GM19467 (cell line): ENCODE measurements around the gene HTRA3.

Experiments
- ATAC-seq: cut with Tn5 transposase; IDR thresholded peaks from one replicate; pipeline ENCODE4 v1.9.1; 2021; ENCODE audit warnings: mild to moderate bottlenecking, moderate library complexity; ENCODE audit not compliant: unreplicated experiment

The HTRA3 gene

DNA sequence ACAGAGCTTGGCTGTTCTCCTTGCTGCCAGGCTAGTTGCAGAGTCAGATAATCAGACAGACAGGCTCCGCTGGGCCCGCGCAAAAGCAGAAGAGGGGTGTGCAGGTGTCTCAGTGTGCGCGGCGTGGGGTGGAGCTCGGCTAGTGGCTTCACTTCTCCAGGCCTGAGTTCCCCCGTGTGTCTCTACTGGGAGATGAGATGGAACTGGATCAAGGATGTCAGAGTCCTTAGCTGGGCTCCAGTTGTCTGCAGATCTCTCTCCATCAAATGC, 21.1 kb downstream of the HTRA3 start:
- ATAC-seq, result no peak

DNA sequence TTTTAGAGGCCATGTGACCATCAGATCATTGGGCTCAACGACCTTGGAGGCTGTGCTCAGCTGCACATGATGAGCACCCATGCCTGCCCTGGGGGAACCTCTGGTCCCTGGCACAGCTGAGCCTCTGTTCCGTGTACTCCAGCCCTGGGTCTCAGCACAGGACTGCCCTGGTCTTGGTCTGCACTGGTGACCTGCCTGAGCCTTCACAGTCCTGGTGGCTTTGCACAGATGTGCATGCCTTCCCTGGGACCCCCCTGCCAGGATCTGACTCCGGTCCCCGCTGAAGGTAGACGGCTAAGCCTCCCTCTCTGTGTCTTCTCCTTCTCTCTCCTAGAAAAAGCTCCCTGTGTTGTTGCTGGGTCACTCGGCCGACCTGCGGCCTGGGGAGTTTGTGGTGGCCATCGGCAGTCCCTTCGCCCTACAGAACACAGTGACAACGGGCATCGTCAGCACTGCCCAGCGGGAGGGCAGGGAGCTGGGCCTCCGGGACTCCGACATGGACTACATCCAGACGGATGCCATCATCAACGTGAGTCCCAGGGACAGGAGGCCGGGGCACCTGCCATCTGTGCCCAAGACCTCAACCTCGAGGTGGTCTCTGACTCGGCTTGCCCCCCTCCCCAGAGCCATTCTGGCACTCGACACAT, 21.6 kb downstream of the HTRA3 start:
- ATAC-seq, result no peak

DNA sequence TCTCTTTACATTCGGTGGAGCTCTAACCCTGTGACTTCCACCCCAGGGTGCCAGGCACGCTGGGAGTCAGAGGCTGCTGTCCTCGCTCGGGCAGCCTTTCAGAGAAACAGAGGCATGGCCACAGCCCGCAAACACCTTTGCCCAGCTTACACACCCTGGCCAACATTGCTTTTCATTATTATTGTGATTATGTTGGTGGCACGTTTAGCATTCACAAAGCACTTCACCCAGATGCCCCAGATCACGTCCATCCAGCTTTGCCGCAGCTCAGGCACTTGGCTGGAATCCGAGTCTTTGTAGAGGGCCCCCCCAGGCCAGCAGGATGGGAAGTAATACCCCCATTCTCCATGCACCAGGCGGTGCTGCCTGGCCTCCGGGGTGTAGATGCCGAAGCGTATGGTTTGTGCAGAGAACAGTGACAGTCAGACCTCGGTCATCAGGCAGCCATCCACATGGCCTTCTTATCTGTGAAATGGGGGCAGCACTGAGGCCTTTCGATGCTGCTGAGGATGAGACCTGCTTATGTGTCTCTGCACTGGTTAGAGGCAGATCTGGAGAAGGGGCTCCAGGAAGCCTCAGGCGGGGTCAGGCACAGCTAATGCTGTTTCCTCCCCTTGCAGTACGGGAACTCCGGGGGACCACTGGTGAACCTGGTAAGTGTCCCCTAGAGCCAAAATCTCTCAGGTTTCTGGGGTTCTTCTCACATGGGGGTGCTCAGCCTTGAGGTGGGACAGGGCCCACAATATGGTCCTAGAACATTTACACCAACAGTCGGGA, 22.3 kb downstream of the HTRA3 start:
- no peak for ATAC-seq

DNA sequence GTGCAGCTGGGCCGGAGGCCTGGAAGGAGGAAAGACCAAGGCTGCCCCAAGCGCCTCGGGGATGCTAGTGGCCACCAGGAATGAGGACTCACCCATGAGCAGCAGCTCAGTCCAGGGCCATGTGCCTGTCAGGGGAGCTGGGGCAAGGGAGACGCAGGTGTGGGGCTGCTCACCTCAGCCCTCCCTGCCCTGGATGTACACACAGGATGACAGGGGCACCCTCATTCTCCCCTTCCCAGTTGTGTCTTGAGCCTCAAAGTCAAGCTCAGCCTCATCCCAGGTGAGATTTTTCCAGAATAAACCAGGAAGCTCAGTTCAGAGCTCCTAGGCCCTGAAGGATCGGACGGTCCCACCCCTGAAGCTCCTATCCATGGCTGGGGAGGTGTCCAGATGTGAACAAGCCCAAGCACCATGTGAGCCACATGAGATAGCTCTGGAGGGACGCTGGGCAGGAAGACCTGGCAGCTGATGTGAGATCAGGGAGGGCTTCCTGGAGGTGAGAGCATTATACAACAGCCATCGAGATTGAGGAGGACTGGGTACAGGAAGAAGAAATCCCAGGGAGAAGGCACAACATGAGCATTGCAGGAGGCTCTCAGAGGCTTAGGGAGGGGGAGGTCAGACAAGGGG, 23.0 kb downstream of the HTRA3 start:
- ATAC-seq, result no peak

DNA sequence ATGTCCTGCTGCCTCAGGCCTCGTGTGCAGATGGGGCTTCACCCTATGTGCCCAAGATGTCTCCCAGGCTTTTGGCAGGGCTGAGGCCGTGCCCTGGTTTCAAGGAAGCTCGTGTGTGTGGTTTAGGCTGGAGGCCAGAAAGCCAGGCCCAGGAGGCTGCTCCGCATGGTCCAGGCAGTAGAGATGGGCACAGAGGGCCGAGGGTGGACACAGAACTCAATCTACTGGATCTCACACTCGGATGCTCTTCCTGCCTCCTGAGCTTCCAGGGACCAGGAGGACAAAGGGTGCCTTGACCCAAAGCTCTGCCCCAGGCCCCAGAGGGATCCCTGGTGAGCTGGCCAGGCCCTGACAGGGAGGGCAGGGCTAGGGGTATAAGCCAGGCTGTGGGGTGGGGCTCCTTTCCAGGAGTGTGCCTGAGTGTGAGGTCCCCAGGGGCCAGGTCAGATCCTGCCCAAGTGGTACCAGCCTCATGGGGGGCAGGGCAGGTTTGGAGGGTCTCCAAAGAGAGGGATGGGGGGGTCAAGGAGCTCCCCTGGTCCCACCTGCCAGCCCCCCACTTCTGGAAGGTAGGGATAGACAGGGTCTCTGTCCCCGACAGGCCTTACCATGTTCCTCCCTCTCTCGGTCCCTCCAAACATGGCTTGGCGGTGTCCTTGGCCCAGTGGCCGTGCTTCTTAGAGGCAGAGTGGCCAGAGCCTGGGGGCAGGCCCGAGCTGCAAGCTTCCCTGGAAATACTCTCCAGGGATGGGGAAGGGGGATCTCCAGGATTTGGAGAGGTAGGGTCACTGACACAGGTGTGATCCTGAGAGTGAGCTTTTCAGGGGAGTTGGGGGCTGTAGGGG, 23.8 kb downstream of the HTRA3 start:
- ATAC-seq, result no peak

DNA sequence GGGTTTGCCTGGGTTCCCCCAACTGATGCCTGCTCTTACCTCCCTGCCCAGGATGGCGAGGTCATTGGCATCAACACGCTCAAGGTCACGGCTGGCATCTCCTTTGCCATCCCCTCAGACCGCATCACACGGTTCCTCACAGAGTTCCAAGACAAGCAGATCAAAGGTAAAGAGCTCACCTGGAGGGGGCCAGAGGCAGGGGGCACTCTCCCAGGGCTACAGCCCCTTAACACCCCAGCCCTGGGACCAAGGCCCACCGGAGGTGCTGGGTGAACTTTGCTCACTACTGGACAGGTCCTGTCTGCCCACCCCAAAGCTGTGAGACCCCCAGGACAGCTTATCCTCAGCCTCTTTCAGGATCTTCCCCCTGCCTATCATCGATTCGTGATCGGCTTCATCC, 24.5 kb downstream of the HTRA3 start:
- ATAC-seq, result no peak

DNA sequence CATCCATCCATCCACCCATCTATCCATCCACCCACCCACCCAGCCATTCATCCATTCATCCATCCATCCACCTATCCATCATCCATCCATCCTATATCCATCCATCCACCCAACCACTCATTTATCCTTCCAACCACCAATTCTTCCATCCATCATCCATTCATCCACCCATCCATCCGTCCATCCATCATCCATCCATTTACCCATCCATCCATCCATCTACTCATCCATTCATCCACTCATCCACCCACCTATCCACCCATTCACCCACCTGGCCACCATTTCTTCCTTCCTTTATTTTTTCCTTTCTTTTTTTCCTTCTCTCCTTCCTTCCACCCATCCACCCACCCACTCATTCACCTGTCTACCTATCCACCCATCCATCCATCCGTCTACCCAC, 25.2 kb downstream of the HTRA3 start:
- ATAC-seq, result no peak

DNA sequence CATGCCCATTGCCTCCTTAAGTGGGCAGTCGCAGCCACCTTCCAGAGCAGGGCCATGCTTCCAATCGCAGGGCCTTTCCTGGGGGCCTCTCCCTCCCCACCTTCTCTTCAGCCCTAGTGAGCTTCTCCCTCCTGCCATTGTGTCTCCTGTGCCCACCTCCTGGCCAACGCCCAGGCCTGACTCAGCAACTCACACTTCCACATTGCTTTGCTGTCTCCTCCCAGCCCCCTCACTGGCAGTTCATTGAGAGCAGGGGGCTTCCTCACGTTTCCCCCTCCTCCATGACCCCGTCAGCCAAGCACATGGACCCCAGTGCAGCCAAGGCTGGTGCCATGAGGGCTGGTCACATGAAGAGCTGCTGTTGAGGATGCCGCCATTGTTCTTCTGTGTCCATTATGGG, 25.9 kb downstream of the HTRA3 start:
- ATAC-seq, result no peak

DNA sequence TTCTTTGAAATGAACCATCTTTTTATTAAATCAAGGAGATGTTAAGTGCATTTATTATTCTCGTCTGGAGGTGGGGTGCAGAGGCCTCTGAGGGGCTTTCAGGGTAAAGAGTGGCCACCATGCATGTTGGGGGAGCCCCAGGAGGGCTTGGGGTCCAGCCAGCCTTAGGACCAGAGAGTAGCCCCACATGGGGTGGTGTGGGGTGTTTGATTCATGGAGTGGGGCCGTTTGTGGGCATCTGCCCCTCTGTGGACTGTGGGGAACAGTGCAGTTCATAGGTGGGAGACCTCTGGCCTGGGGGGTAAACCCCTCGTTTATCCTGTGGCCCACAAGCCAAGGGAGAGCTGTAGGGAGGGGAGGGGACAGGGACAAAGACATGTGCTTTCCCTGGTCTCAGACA, 26.9 kb downstream of the HTRA3 start:
- no peak for ATAC-seq

DNA sequence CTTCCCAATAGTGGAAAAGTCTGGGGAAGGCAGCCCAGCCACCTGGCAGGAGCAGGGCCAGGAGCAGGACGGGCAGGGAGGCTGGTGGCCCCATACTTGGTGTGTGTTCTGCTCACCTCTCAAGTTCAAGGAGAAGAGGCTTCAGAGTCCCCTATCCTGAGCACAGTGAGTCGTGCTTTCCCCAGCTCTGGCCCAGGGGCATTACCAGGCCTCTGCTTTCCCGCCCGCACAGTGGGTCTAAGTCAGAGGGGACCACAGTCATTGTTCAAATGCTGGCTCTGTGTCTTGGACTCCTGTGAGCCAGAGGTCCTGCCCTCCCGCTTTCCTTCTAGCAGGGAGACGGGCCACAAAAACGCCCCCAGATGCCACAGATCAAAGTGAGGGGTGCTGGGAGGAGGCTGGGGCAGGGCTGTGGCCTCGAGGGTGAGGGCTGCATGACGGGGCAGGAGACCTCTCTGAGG, 27.6 kb downstream of the HTRA3 start:
- no peak for ATAC-seq

DNA sequence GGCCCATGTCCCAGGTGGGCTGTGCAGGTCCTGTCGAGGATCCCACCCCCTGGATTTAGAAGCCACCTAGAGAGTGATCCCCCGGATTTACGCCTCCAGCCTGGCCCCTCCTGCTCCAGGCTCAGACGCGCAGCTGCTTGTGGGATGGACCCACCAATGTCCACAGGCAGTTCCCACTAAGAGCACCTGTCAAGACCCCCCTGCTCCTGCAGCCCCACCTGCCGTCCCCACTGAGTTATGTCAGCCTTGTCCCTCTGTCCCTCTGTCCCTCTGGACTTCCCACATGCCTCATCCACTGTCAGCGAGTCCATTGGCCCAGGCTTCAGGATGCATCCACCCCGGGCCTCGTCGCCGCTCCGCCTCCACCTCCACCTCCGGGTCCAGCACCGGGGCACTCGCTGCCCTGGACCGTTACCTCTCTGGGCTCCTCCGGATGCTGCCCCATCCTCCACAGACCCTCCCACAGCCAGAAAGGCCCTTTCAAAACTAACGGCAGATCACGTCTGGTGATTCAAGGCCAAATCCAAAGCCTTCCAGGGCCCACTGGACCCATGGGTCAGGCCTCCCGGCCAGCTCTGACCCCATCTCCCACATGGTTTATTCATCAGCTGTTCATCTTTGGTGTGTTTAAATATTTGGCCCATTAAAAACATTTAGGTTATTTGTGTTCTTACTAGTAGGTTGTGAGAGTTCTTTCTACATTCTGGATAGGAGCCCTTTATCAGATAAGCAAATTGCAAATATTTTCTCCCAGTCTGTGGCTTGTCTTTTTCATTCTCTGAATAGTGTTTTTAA, 28.3 kb downstream of the HTRA3 start:
- no peak for ATAC-seq

DNA sequence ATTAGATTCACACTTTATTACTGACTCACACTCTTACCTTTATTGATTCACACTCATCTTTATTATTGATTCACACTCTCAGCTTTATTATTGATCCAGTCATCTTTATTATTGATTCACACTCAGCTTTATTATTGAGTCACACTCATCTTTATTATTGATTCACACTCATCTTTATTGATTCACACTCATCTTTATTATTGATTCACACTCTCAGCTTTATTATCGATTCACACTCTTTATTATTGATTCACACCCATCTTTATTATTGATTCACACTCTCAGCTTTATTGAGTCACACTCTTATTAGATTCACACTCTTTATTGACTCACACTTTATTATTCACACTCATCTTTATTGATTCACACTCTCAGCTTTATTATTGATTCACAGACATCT, 31.3 kb downstream of the HTRA3 start:
- ATAC-seq, result no peak

DNA sequence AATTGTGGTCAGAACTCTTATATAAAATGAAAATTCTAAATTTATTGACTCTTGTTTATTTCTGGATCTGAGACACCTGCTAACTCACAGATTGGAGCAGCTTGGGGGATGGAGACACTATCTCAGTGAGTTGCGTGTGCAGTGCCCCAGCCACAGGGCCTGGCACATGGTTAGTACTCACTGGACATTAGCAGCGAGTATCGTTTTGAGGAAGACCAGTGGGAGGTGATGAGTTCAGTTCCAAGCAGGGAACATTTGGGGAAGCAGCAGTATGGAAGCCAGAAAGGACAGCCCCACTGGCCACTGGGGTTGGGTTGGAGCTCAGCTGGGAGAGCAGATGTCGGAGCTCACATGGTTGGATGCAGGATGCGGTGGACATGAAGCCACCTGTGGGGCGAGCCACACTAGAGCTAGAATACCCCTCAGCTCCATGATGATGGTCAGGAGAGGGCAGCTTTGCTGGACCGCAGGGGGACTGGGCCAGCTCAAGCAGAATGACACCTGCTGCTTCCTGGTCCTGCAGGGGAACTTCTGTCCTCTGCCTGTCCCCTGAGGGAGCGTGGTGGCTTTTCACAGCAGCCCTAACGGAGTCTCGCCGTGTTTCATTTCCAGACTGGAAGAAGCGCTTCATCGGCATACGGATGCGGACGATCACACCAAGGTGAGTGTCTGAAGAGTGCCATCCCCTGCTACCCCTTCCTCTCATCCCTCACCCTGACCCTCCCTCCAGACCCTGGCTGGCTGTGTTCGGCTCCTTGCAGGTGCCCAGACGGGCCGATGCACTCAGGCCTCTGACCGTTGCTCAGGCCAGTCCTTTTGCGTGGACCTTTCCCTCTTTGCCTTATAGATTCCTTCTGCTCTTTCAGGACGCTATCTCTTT, 32.5 kb downstream of the HTRA3 start:
- no peak for ATAC-seq

DNA sequence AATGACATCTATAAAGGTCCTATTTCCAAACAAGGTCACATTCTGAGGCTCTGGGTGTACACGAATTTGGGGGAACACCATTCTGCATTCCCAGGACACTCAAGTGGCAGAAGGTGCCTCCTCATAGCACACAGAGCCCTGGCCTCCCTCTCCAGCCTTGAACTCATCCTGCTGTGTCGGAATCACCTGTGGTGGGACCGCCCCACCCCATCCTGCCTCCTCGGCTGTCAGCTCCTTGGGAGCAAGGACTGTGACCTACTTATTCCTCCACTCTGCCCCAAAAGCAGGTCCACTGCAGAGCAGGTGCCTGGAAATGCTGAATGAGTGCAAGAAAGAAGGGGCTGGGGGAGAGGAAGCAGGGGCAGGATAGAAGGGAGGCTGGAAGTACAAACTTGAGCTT, 33.5 kb downstream of the HTRA3 start:
- no peak for ATAC-seq

DNA sequence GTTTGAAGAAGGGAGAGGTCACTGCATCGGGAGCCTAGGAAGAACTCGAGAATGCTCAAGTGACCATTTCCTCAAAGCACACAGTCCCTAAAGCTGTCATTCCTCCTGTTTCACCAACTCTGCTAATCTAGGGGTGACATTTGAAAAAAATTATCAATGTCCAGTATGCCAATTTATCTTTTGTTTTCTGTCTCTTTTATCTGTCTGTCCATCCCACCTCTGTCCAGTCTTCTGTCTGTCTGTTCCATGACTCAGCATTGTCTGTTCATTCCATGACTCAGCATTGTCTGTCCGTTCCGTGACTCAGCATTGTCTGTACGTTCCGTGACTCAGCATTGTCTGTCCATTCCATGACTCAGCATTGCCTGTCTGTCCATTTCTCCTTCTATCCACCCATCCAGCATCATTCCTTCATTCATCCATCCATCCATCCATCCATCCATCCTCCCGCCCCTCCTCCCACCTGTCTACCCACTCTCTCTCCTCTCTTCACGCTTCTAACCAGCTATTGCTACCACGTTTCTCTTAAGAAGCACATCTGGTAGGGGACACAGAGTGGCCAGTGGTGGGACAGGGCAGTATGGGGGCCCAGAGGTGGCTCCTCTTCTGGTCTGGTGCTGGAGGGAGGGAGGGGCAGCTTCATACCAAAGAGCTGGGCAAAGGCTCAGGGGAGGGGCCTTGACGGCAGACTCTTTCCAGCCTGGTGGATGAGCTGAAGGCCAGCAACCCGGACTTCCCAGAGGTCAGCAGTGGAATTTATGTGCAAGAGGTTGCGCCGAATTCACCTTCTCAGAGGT, 34.1 kb downstream of the HTRA3 start:
- no peak for ATAC-seq

DNA sequence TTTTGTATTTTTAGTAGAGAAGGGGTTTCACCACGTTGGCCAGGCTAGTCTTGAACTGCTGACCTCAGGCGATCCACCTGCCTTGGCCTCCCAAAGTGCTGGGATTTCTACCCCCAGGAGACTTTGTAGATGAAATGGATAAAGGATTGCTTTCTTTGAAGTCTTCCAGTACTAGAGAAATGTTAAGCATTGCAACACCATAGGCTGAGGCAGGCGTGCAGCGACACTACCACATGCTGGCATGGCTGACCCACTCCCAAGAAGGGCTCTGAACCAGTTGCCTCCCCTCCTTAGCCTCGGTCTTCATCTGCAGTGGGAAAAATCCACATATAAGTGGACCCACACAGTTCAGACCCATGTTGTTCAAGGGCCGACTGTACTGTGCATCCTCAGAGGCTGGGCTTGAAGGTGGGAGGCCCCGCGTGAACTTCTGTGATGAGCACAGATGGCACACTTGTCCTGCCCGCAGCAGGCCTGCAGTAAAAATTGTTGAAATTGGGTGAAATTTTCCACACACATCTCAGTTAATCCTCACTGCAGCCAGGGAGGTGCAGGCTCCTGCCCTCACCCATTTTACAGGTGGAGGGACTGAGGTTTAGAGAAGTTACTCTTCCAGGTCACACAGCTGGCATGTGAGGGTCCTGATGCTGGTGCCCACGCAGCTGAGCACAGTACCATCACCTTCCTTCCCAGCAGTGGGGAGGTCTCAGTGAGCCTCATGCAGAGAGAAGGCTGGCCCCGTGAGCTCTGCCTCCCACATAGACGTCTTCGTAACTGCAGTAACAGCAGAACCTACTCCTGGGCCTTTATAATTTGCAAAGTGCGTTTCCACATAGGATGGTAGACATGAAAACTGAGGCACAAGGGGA, 35.5 kb downstream of the HTRA3 start:
- no peak for ATAC-seq

DNA sequence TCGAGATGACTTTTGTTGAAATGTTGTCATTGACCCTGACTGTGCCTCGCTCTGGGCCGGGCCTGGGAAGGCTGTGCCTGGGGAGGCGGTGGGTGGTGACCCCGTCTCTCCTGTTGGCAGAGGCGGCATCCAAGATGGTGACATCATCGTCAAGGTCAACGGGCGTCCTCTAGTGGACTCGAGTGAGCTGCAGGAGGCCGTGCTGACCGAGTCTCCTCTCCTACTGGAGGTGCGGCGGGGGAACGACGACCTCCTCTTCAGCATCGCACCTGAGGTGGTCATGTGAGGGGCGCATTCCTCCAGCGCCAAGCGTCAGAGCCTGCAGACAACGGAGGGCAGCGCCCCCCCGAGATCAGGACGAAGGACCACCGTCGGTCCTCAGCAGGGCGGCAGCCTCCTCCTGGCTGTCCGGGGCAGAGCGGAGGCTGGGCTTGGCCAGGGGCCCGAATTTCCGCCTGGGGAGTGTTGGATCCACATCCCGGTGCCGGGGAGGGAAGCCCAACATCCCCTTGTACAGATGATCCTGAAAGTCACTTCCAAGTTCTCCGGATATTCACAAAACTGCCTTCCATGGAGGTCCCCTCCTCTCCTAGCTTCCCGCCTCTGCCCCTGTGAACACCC, 36.4 kb downstream of the HTRA3 start:
- ATAC-seq, result no peak
